H54 (cell line): ENCODE data around the gene PFKM.
A peak's percentile ranks its signal among the peaks of the same experiment; 100 is the strongest.

Experiments
- DNase-seq: peaks from one replicate; pipeline ENCODE4 v3.0.0; 2011; ENCODE audit warnings: low spot score, mixed read lengths; ENCODE audit not compliant: insufficient read length
- FAIRE-seq: peaks from 3 replicates; lab custom pipeline; 2011; peaks lifted over from hg19 to GRCh38; lab: Jason Lieb, UNC
- POLR2A ChIP-seq: IDR thresholded peaks from 2 replicates; pipeline ENCODE4 v1.6.1; 2011; ENCODE audit warnings: low read depth, mild to moderate bottlenecking, low read length

Gene PFKM

DNA sequence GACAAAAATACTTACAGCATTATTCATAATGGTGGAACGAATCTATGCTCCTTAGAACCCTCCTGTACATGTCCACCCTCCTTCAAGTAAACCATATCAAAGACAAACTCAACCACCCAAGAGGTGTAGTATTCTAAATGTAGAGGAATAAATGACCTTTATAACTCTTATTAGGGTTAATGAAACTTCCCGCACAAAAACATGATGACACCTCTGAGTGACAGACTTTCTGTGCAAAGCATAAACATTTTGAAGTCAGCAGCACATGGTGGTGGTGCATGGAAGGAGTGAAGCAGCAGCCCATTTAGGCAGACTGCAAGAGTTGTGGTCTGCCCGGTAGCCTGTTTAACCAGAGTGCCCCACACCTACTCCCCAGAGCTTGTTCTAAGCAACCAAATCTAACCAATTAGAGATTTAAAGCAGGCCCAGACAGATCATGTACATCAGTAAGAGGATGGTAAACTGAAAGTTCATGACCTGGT, 38.8 kb downstream of the PFKM start:
- DNase-seq (no peak), FAIRE-seq (no peak)
- TF ChIP-seq POLR2A, result no peak

DNA sequence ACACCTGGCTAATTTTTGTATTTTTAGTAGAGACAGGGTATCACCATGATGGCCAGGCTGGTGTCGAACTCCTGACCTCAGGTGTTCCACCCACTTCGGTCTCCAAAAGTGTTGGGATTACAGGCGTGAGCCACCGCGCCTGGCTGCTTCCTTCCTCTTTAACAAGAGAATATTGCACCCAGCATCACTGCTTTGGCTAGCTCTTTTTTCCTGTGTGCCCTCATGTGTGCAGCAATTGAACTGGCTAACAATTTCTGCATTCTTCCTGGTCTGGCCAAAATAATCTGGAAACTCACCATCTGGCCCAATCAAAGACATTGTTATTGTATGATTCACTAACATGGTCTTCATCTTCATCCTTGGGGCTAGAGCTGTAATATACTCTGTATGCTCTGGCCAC, 40.9 kb downstream of the PFKM start:
- no peak for TF ChIP-seq POLR2A
- no peak for FAIRE-seq
- no peak for DNase-seq

DNA sequence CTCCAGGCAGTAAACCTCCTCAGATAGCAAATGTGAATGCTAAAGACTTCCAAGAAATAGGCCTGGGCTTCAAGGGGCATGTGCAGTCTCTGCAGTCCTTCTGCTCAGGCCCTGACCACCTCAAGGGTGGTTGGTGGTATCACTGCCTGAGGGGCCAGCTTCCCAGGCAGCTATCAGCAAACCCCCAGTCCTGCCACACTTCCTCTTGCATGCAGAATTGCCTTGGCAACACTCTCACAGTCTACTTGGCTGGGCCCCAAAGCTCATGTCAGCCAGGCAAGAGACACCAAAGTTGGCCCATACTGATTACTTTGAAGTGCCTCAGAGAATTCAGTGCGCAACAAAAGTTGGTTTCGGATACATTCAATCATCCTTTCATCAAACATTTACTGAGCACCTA, 41.6 kb downstream of the PFKM start:
- TF ChIP-seq POLR2A, result no peak
- FAIRE-seq, result no peak
- DNase-seq, result no peak

DNA sequence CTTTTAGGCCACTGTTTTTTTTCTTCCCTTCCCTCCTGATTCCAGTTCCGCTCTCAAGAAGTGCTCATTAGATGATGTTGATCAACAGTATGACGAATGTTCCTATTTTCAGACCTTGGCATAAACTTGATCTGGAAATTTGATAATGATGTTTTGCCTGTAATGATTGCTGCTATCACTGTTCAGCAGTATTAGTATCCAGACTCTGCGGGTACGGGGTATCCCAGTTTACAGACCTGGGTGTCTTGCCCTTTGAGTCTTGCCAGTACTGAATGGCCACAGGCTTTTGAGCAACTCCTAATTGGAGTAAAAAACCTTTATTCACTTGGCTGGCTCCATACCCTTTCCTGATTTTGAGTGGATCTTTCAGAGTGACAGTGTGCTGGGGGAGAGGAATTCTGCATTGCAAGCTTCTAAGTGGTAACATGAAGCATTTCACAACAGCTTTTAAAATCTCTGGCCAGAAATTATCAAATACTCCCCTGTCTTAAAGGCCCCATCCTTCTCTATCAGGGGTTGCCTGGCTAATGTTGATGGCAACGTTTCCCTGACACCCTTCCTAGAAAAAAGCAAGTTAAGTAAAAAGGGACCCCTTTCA, 44.1 kb downstream of the PFKM start:
- TF ChIP-seq POLR2A, result no peak
- DNase-seq (no peak), FAIRE-seq (no peak)

DNA sequence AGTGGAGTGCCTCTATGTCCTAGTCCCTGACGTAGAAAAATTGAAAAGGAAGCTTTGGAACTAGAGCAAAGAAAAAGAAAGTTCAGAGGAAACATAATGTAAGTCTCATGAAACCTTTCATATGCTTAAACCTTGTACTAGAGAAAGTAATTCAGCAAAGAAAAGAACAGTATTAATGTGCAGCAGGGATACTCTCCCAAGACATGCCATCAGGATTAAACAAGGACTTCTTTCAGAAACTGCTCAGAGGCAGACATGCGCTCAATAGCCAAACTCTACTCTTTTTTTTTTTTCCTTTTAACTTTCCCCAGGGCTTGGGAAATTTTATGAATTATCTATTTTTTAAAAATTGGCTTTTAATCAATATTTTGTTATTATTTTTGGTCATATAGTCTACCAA, 45.3 kb downstream of the PFKM start:
- TF ChIP-seq POLR2A, result no peak
- FAIRE-seq (no peak), DNase-seq (no peak)

DNA sequence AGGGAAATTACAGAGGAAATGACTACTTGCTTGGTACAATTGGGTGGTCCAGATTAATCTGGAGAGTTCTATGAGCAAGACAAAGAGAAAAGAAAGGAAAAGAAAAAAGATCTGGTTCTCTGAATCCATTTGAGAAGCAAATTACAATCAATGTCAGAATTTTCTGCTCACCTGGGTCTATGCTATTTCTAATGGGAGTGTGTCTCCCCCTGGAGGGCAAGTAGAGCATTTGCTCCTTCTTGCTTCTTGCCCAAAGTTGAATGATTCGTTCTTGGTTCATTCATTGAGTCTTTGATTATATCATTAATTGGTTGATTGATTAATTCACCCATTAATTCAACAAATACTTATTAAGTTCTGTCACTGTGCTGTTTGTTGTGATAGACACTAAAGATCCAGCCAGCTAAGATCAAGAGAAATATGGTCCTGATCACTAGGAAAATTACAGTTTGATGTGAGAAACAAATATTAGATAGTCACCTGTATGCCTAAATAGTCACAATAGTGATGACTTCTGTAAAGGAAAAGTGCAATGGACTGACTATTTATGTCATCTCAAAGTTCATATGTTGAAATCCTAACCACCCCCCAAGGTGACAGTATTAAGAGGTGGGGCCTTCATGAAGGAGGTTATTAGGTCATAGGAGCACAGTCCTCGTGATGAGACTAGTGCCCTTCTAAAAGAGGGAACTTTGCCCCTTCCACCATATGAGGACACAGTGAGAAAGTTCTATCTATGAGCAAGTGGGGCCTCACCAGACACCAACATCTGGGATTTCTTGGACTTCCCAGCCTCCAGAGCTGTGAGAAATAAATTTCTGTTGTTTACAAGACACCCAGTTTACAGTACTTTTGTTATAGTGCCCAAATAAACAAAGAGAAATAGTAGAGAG, 46.2 kb downstream of the PFKM start:
- TF ChIP-seq POLR2A, result no peak
- DNase-seq, result no peak

DNA sequence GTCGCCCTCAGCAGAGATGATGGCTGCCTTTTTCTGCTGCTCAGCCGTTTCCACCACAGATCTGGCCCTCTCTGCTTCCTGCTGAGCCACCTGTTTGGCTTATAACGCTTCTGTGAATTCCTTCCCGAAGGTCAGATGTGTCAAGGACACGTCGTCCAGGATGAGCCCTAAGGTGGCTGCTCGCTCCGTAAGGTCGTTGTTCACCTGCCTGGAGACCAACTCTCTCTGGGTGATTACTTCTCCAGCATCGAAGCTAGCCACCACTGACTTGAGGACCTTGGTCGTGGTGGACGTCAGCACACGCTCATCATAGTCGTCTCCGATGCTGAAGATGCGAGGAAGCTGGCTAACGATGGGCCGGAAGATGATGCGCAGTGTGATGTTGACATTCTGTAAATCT, 49.8 kb downstream of the PFKM start:
- DNase-seq, result no peak
- no peak for FAIRE-seq
- no peak for TF ChIP-seq POLR2A

More for the DNA sequence above, 46.2 kb downstream of the PFKM start:
- FAIRE-seq, result peak; percentile 92

DNA sequence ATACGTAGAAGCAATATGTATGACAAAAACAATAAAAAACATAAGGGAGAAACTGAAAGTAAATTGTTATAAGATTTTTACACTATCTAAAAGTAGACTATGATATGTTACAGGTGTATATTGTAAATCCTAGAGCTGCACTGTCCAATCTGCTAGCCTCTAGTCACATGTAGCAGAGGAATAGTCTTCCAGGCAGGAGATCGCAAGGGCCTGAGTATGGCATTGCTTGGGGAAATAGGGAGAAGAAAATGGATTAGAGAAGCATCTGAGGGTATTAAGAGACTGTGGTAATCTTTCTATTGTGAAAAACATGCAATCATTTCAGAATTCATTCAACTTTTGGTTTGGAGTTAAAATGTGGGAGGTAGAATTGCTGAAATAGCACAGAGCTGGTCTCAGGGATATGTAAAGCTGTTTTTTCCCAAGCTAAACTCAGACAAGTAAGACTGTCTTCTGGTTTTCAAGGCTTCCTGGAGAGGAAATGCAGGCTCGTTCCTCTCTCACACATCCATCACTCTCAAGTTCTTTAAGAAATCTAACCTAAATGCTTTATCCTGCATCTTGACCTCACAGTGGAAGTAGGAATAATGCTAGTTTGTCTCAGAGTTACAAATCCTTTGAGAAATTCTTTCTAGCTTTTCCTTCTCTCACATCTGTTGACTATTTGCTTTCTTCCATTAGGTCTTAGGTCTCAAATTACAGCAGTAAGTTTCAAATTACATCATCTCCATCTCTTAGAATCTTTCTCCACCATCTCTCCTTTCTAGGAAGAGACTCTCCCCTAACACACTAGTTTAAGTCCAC, 56.7 kb downstream of the PFKM start:
- FAIRE-seq (peak; percentile 6), DNase-seq (no peak)
- TF ChIP-seq POLR2A, result no peak

DNA sequence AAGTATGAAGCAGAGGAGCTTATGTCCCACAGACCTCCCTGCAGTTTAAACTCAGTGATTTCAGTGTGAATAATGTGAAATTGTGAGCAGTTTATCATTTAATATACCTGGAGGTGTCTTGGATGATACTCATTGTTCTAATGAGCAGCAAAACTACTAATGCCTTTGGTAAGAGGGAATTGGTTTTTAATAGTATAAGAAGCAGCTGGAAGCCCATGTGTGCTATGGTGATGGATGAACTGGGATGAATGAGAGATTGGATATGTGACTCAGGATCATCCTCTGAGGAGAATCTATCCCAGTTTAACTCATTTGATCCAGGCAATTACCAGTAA, 57.2 kb downstream of the PFKM start:
- DNase-seq (no peak), FAIRE-seq (no peak)
- TF ChIP-seq POLR2A, result no peak

DNA sequence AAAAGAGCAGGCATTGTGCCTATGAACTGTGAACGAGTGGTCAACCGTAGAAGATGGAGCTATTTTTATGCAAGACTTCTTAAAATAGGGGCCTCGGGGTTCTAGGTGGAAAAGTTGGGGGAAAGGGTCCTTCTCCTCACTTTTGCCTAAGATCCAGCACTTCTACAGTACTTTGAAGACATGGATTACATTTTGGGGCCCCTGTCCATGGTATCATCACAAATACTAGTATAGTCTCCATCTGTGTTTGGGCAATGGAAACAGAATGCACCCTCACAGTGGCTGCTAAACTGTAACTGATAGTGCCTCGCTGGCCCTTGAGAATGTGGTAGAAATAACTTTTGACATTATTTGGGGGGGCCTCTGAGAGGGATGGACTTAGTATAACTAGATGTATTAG, 58.8 kb downstream of the PFKM start:
- FAIRE-seq, result no peak
- DNase-seq, result no peak
- TF ChIP-seq POLR2A, result no peak

DNA sequence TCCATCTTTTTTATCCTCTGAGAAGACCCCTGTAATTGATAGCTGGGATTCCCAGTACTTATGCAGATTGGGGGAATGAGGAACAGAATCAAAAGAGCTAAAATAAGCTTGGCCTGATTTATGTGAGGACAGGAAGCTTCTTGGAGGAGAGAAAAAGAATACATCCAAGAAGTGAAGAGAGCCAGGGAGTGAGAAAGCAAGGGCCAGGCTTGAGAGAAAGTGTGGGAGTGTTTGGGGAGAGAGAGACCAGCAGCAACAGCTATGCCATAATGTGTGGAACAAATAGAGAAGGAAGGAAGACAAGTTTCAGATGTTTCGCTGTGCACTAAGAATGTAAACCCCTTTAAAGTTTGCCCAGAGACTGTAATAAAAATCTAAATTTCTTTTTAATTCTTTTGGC, 60.3 kb downstream of the PFKM start:
- FAIRE-seq (no peak), DNase-seq (no peak)
- no peak for TF ChIP-seq POLR2A

DNA sequence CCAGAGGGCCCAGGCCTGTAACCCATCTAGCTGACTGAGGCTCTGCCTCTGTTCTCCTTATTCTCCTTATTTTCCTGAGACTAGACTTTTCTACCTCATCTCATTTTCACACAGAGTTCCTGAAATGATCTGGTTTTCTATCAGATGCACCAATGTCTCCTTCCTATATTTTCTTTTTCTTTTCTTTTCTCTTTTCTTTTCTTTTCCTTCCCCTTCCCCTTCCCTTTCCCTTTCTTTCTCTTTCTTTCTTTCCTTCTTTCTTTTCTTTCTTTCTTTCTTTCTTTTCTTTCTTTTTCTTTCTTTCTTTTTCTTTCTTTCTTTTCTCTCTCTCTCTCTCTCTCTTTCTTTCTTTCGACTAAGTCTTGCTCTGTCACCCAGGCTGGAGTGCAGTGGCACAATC, 61.3 kb downstream of the PFKM start:
- DNase-seq, result no peak
- FAIRE-seq, result no peak
- no peak for TF ChIP-seq POLR2A

DNA sequence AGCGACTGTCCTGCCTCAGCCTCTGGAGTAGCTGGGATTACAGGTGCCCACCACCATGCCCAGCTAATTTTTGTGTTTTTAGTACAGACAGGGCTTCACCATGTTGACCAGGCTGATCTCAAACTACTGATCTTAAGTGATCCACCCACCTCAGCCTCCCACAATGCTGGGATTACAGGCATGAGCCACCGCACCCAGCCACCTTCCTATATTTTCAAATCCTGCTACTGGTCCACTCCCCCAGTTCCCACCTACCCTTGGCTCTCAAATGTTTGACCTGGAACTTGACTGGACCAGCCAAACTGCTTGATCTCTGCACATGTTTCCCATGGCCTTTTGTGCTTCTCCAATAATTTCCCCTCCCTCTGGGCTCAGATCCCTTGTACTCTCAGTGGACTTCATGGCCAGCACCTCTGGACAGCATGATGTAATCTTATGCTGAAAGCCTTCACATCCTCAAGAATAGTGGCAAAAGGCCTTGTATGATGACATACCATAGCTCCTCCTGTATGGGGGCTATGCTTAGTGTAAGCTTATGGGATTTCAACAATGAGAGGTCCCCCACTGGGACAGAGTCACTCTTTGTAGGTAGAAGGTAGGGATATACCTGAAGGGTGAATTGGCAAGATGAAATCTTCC, 61.8 kb downstream of the PFKM start:
- no peak for DNase-seq
- FAIRE-seq, result no peak
- TF ChIP-seq POLR2A, result no peak

DNA sequence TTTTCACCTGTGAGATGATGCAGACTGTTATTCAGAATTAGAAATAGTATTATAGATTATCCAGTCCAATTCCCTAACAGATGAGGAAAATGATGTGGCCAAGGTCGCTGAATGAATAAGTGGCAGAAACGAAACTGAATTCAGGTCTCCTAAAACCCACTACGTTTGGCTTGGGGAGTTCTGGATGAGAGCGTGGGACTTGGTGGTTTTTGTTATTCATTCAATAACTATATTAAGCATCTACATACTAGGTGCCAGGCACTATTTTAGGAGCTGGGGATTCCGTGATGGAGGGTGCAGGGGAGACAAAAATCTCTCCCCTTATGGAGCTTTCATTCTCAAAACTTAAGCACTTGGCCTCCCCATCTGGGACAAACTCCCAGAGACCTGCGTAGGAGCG, 63.5 kb downstream of the PFKM start:
- DNase-seq (no peak), FAIRE-seq (no peak)
- TF ChIP-seq POLR2A, result no peak
